Body of pancreas (tissue), 4 donors: ENCODE data around the gene PEMT.

Experiments used
- POLR2A ChIP-seq, 3 donors: fragments of 450-650 bp; IDR thresholded peaks; one replicate each; pipeline ENCODE4 v1.6.1; 2016; ENCODE audit warnings: antibody characterized with exemption in 3 of 3, mild to moderate bottlenecking in 2 of 3
- TF ChIP-seq, protein P1 (sequence below), 7 experiments: fragments of 450-650 bp in 4 of 7; fragments of 200-600 bp in 3 of 7; sonication (generic) in 3 of 7; IDR thresholded peaks; one replicate each; pipeline ENCODE4 v1.5.1; 2016 to 2019; ENCODE audit warnings: antibody characterized with exemption in 7 of 7

DNA sequence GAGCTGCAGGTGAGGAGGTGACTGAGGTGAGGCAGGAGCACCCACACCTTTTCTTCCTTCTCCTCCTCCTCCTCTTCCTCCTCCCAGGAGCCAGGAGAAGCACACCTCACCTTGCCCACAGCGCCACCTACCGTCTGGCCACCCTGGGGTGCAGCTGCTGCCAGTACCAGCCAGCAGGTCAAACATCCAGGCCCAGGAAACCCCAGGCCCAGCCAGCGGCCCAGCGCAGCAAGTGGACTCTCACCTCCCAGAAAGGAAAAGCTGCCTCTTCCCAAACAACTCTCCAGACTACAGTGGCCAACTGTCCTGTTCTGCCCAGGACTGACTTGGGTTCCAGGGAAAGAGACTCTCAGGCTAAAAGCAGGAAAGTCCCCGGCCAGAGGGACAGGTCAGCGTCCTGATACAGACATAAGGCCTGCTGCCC is 22.7 kb downstream of the PEMT start:
- TF ChIP-seq POLR2A (IDR thresholded peaks at IDR 0.05), result no peak
- TF ChIP-seq, protein P1, sequence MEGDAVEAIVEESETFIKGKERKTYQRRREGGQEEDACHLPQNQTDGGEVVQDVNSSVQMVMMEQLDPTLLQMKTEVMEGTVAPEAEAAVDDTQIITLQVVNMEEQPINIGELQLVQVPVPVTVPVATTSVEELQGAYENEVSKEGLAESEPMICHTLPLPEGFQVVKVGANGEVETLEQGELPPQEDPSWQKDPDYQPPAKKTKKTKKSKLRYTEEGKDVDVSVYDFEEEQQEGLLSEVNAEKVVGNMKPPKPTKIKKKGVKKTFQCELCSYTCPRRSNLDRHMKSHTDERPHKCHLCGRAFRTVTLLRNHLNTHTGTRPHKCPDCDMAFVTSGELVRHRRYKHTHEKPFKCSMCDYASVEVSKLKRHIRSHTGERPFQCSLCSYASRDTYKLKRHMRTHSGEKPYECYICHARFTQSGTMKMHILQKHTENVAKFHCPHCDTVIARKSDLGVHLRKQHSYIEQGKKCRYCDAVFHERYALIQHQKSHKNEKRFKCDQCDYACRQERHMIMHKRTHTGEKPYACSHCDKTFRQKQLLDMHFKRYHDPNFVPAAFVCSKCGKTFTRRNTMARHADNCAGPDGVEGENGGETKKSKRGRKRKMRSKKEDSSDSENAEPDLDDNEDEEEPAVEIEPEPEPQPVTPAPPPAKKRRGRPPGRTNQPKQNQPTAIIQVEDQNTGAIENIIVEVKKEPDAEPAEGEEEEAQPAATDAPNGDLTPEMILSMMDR (IDR thresholded peaks at IDR 0.05), result peak; percentile 77 to 93 (median 88)
